NOMO-1 treated with DMSO at 0.1 percent for 48 hours (cell line): ENCODE data around the gene SLC39A5.
"Not testable (repeated sequence)": the region's sequence is repeated elsewhere in the genome, so short reads cannot be mapped to it uniquely, and the experiment has no call there.

ENCODE experiments used
- DNase-seq: peaks from one replicate; lab custom pipeline; 2025; ENCODE audit not compliant: unreplicated experiment; lab: John Stamatoyannopoulos, UW

The SLC39A5 gene

GRCh38 chr12:56271031-56271430 lies 41.2 kb downstream of the SLC39A5 start:
- DNase-seq, result no peak

- not testable (repeated sequence) for DNase-seq
Measured at GRCh38 chr12:56272468-56272867, 42.6 kb downstream of the SLC39A5 start.

- no peak for DNase-seq
Measured at GRCh38 chr12:56274299-56274698, 44.4 kb downstream of the SLC39A5 start.

GRCh38 chr12:56278905-56279304 lies 49.1 kb downstream of the SLC39A5 start:
- DNase-seq, result no peak

- DNase-seq, result no peak
Measured at GRCh38 chr12:56280849-56281248, 51.0 kb downstream of the SLC39A5 start.

GRCh38 chr12:56282030-56282429 lies 52.2 kb downstream of the SLC39A5 start:
- DNase-seq, result no peak

- no peak for DNase-seq
Measured at GRCh38 chr12:56282579-56282978, 52.7 kb downstream of the SLC39A5 start.

- DNase-seq, result not testable (repeated sequence)
Measured at GRCh38 chr12:56284263-56284662, 54.4 kb downstream of the SLC39A5 start.

- no peak for DNase-seq
Measured at GRCh38 chr12:56286044-56286830, 56.4 kb downstream of the SLC39A5 start.
